Measurements from ENCODE around the gene BSN. TPM values are rescaled to one million over a fixed set of nuclear protein-coding genes. Genes with fewer than 3 reads are reported as not detected.

Gene BSN
- total and polyA plus RNA-seq, 2 of the 4 experiments (the other 2 are of a cell fraction): under 0.01 to 0.03 TPM

- TF ChIP-seq RCOR1 (IDR thresholded peaks at IDR 0.05; ENCODE audit: insufficient replicate concordance, low read length): no peak
- TF ChIP-seq FOS (IDR thresholded peaks at IDR 0.05; ENCODE audit: low read depth, low read length): no peak
- no peak for TF ChIP-seq USF2 (IDR thresholded peaks at IDR 0.05; ENCODE audit: low read depth, low read length)
- TF ChIP-seq ELK1 (IDR thresholded peaks at IDR 0.05; ENCODE audit: borderline replicate concordance, low read depth, low read length): no peak
- TF ChIP-seq CHD1 (IDR thresholded peaks at IDR 0.05; ENCODE audit: low read depth, low read length): no peak
- H3K27me3 ChIP-seq (ENCODE audit: control insufficient read depth, insufficient read depth, low read length): no peaks in the 10 kb centered on the region
- H2BK5ac ChIP-seq (ENCODE audit: low read depth, low read length, poor library complexity, severe bottlenecking): no peak overlapping the region
- H3K18ac ChIP-seq (ENCODE audit: low read depth, low read length): no peak overlapping the region
- dilution Hi-C loops (cut with HindIII; ENCODE audit: low sequenced_read_pairs, unreplicated experiment): no loop called here
- H2AK9ac ChIP-seq (replicated peaks; ENCODE audit: low read depth, low read length, poor library complexity): no peak overlapping the region
- intact Hi-C loops (cut with micrococcal nuclease): no loop called here
- H3K9me1 ChIP-seq (ENCODE audit: insufficient read depth, low read length): peaks cover 13% of the 10 kb centered on the region
- no peaks in the 10 kb centered on the region for H3K9me3 ChIP-seq (ENCODE audit: control insufficient read depth, insufficient read depth, low read length)
- H3K4me3 ChIP-seq (ENCODE audit: insufficient read depth, low read depth, low read length): no peak overlapping the region
- H3K14ac ChIP-seq (replicated peaks; ENCODE audit: low read depth, low read length): no peak overlapping the region
- ChIA-PET POLR2A (ENCODE audit: unreplicated experiment) (no interaction called here), CTCF (interaction anchor here (1.8 kb wide), 1 partner anchor 27 kb away, joined by 4 read pairs; no protein-coding TSS in a partner anchor)
- ATAC-seq (ENCODE audit: low read depth) (no peak), DNase-seq (no peak)
- H3K9ac ChIP-seq (ENCODE audit: low read depth, low read length): no peak overlapping the region
- H4K5ac ChIP-seq (ENCODE audit: low read depth, low read length): no peak overlapping the region
- H4K8ac ChIP-seq (ENCODE audit: low read depth in 2 of 2, low read length in 2 of 2): no peak overlapping the region
- no peak overlapping the region for H3K23ac ChIP-seq (ENCODE audit: low read depth, low read length)
- no CpG with 5 or more reads among the region's 1 CpG for WGBS, 2 experiments (ENCODE audit: extremely low coverage in 2 of 2, insufficient read length in 1 of 2)
- H3K56ac ChIP-seq (ENCODE audit: extremely low read depth, insufficient read depth, low read length): no peak overlapping the region
- no peak overlapping the region for H2BK15ac ChIP-seq (ENCODE audit: low read depth, low read length)
- H2BK120ac ChIP-seq (ENCODE audit: low read depth, low read length): no peak overlapping the region
- H3K4me2 ChIP-seq (ENCODE audit: low read depth, low read length): no peak overlapping the region
- no peak overlapping the region for H2AFZ ChIP-seq (replicated peaks; ENCODE audit: low read length, poor library complexity)
- BruUV-seq (replicated peaks): no TSS peak
- no peak overlapping the region for H2BK20ac ChIP-seq (ENCODE audit: low read depth, low read length)
- in situ Hi-C loops (cut with MboI; ENCODE audit: low sequenced_read_pairs): no loop called here
- no peak overlapping the region for H2AK5ac ChIP-seq (ENCODE audit: low read depth, low read length)
- H4K20me1 ChIP-seq (ENCODE audit: insufficient read depth, low read length): no peaks in the 10 kb centered on the region; the same call in 1 of the 2 replicates
- H3K36me3 ChIP-seq (ENCODE audit: control insufficient read depth, insufficient read depth, low read length): peaks cover 6% of the 10 kb centered on the region; the same call in 1 of the 2 replicates
- H3K27ac ChIP-seq (ENCODE audit: insufficient read depth, low read length): no peak overlapping the region
- H3K79me1 ChIP-seq (ENCODE audit: low read depth in 1 of 2, low read length in 2 of 2): peaks cover 4 to 13% of the 10 kb centered on the region in 2 experiments; a peak in 3 of 4 replicates
- no peak overlapping the region for H3K4ac ChIP-seq (ENCODE audit: low read depth, low read length)
- H4K91ac ChIP-seq (ENCODE audit: insufficient read depth, low read depth, low read length): no peak overlapping the region
- H3K4me1 ChIP-seq (ENCODE audit: control insufficient read depth, insufficient read depth, low read length): no peaks in the 10 kb centered on the region
Measured at GRCh38 chr3:49512781-49513355, 41.4 kb upstream of the BSN start.

Data from IMR-90 (cell line).